ENCODE data around the gene RIC8B.

Gene RIC8B

GRCh38 chr12:106758349-106759110 lies 16.0 kb upstream of the RIC8B start:
- DNase-seq (ENCODE audit: low read depth, low spot score), result no peak

GRCh38 chr12:106759526-106760183 lies 14.8 kb upstream of the RIC8B start:
- DNase-seq (ENCODE audit: low read depth, low spot score), result no peak

- DNase-seq (ENCODE audit: low read depth, low spot score), result no peak
Measured at GRCh38 chr12:106760184-106760531, 14.3 kb upstream of the RIC8B start.

- no peak for DNase-seq (ENCODE audit: low read depth, low spot score)
Measured at GRCh38 chr12:106764220-106764619, 10.3 kb upstream of the RIC8B start.

GRCh38 chr12:106764738-106765137 lies 9.7 kb upstream of the RIC8B start:
- no peak for DNase-seq (ENCODE audit: low read depth, low spot score)

- no peak for DNase-seq (ENCODE audit: low read depth, low spot score)
Measured at GRCh38 chr12:106766393-106766826, 8.1 kb upstream of the RIC8B start.

GRCh38 chr12:106767206-106767605 lies 7.3 kb upstream of the RIC8B start:
- no peak for DNase-seq (ENCODE audit: low read depth, low spot score)

- no peak for DNase-seq (ENCODE audit: low read depth, low spot score)
Measured at GRCh38 chr12:106767954-106768822, 6.3 kb upstream of the RIC8B start.

- DNase-seq (ENCODE audit: low read depth, low spot score), result no peak
Measured at GRCh38 chr12:106769078-106769477, 5.4 kb upstream of the RIC8B start.

GRCh38 chr12:106769546-106769945 lies 4.9 kb upstream of the RIC8B start:
- DNase-seq (ENCODE audit: low read depth, low spot score), result no peak

GRCh38 chr12:106771425-106771824 lies 3.1 kb upstream of the RIC8B start:
- DNase-seq (ENCODE audit: low read depth, low spot score), result no peak

GRCh38 chr12:106773286-106774004 lies 1.0 kb upstream of the RIC8B start:
- no peak for DNase-seq (ENCODE audit: low read depth, low spot score)

- no peak for DNase-seq (ENCODE audit: low read depth, low spot score)
Measured at GRCh38 chr12:106774808-106775524, 484 bp downstream of the RIC8B start.

- no peak for DNase-seq (ENCODE audit: low read depth, low spot score)
Measured at GRCh38 chr12:106776897-106777296, 2.4 kb downstream of the RIC8B start.

GRCh38 chr12:106780010-106780631 lies 5.6 kb downstream of the RIC8B start:
- no peak for DNase-seq (ENCODE audit: low read depth, low spot score)

- no peak for DNase-seq (ENCODE audit: low read depth, low spot score)
Measured at GRCh38 chr12:106782619-106783018, 8.1 kb downstream of the RIC8B start.

GRCh38 chr12:106783515-106783914 lies 9.0 kb downstream of the RIC8B start:
- DNase-seq (ENCODE audit: low read depth, low spot score), result no peak

- DNase-seq (ENCODE audit: low read depth, low spot score), result no peak
Measured at GRCh38 chr12:106790020-106790419, 15.5 kb downstream of the RIC8B start.

GRCh38 chr12:106791531-106791930 lies 17.0 kb downstream of the RIC8B start:
- no peak for DNase-seq (ENCODE audit: low read depth, low spot score)

- no peak for DNase-seq (ENCODE audit: low read depth, low spot score)
Measured at GRCh38 chr12:106794369-106794768, 19.9 kb downstream of the RIC8B start.

Data from brain pericyte (primary cell).